ENCODE measurements around the gene HSPA1L. TPM values are rescaled to one million over a fixed set of nuclear protein-coding genes. Genes with fewer than 3 reads are reported as not detected.

Gene HSPA1L
- total and polyA plus RNA-seq, 2 donors (not counting 3 experiments of a cell fraction or from before 2014, with no cell fraction given): 0.32 to 0.77 TPM

- H3K4me1 ChIP-seq (ENCODE audit: control insufficient read depth, extremely low read depth, insufficient read depth, low read length): peaks cover 15% of the 10 kb centered on the region
- peak overlapping the region; percentile 95 for H3K9ac ChIP-seq (replicated peaks; ENCODE audit: extremely low read depth, insufficient read depth, low read length)
- intact Hi-C loops (cut with micrococcal nuclease) (loop anchor here (1.0 to 2.0 kb wide), 5 partner anchors 20 to 92 kb away; partner anchors contain the start of genes ABHD16A, HSPA1A, HSPA1B and HSPA1L), dilution Hi-C loops (cut with MboI; ENCODE audit: extremely low pct_ligation_motif_present, low sequenced_read_pairs) (no loop called here)
- BruUV-seq (replicated peaks): TSS peak; percentile 74
- no peaks in the 10 kb centered on the region for H3K9me3 ChIP-seq (replicated peaks; ENCODE audit: control insufficient read depth, insufficient read depth, low read length)
- H3K36me3 ChIP-seq (ENCODE audit: control insufficient read depth in 2 of 2, extremely low read depth in 1 of 2, insufficient read depth in 2 of 2, low read length in 2 of 2): peaks cover 0 to 5% of the 10 kb centered on the region in 2 experiments
- TF ChIP-seq MAX (IDR thresholded peaks at IDR 0.05; ENCODE audit: insufficient read depth, insufficient read length) (no peak), POLR2A (IDR thresholded peaks at IDR 0.05; ENCODE audit: low read depth, low read length) (peak; percentile 50), MYC (IDR thresholded peaks at IDR 0.05; ENCODE audit: low read depth, low read length) (no peak), FOS (IDR thresholded peaks at IDR 0.05; ENCODE audit: borderline replicate concordance, insufficient read depth, low read length) (no peak), GATA2 (IDR thresholded peaks at IDR 0.05; ENCODE audit: insufficient read depth, insufficient read length, low read depth, low read length) (no peak)
- H2AFZ ChIP-seq (ENCODE audit: low read depth, low read length): peak overlapping the region; percentile 50
- H3K4me3 ChIP-seq (replicated peaks in 1 of 3; ENCODE audit: insufficient read depth in 1 of 3, low read depth in 1 of 3, low read length in 3 of 3): peak overlapping the region; percentile 49 to 71 (median 67)
- peak overlapping the region; percentile 82 for H3K4me2 ChIP-seq (ENCODE audit: insufficient read depth, low read length)
- DNase-seq (ENCODE audit: low read depth, low spot score) (peak; percentile 63), FAIRE-seq (no peak)
- POLR2A ChIA-PET: interaction anchor here (0.7 to 1.1 kb wide), 3 partner anchors 12 to 32 kb away, joined by 7 to 13 read pairs (median 11); partner anchors contain the start of genes HSPA1B and LSM2
- H3K9me1 ChIP-seq (replicated peaks; ENCODE audit: control insufficient read depth, extremely low read depth, insufficient read depth, low read length): no peaks in the 10 kb centered on the region
- CTCF ChIA-PET: interaction anchor here (0.6 to 3.0 kb wide), 13 partner anchors 12 to 135 kb away, joined by 3 to 28 read pairs (median 5); partner anchors contain the start of genes C6orf47, HSPA1A, HSPA1B and HSPA1L
- H4K20me1 ChIP-seq (replicated peaks; ENCODE audit: control insufficient read depth, extremely low read depth, insufficient read depth, low read length): no peaks in the 10 kb centered on the region
- H3K27me3 ChIP-seq (ENCODE audit: control insufficient read depth in 2 of 2, insufficient read depth in 2 of 2, low read length in 2 of 2): no peaks in the 10 kb centered on the region
- peaks cover 18% of the 10 kb centered on the region for H3K79me2 ChIP-seq (ENCODE audit: control insufficient read depth, insufficient read depth, low read length)
- H3K27ac ChIP-seq (ENCODE audit: insufficient read depth, low read depth, low read length): peak overlapping the region; percentile 89
Observed at GRCh38 chr6:31794866-31795615, 20.0 kb downstream of the HSPA1L start.
